ENCODE measurements around the gene ENTR1. TPM values are rescaled to one million over a fixed set of nuclear protein-coding genes. Genes with fewer than 3 reads are reported as not detected.

ENTR1 gene
- total and polyA plus RNA-seq, 10 of the 15 experiments (the other 5 are each of a cell fraction or from before 2014, with no cell fraction given), result 8.2 to 96.4 (median 41.1) TPM

- in situ Hi-C loops (cut with MboI), result no loop called here
- Histone ChIP-seq H3K79me2 (ENCODE audit: control insufficient read depth, insufficient read depth, low read length) (no peaks in the 10 kb centered on the region), H3K27ac (ENCODE audit: control insufficient read depth, insufficient read depth) (no peak overlapping the region), H4K20me1 (ENCODE audit: control insufficient read depth, insufficient read depth) (no peaks in the 10 kb centered on the region), H3K9me3 (replicated peaks; ENCODE audit: control insufficient read depth, insufficient read depth, low read length) (no peaks in the 10 kb centered on the region; the same call in 2 of the 3 replicates), H3K9ac (ENCODE audit: control insufficient read depth, insufficient read depth, low read length) (no peak overlapping the region), H3K36me3 (ENCODE audit: control insufficient read depth in 2 of 2, insufficient read depth in 2 of 2, low read length in 1 of 2) (no peaks in the 10 kb centered on the region), H3K4me2 (ENCODE audit: control insufficient read depth, insufficient read depth) (peak overlapping the region; percentile 62), H3K4me1 (ENCODE audit: control insufficient read depth, insufficient read depth, low read length) (peaks cover 10% of the 10 kb centered on the region), H3K27me3 (replicated peaks in 1 of 2; ENCODE audit: control insufficient read depth in 2 of 2, insufficient read depth in 2 of 2, low read length in 1 of 2) (no peaks in the 10 kb centered on the region), H2AFZ (ENCODE audit: control insufficient read depth, low read depth, low read length) (peak overlapping the region; percentile 60; the same call in 1 of the 2 replicates), H3K4me3 (peak overlapping the region; percentile 42; the same call in 1 of the 2 replicates)
- FAIRE-seq (no peak), DNase-seq (ENCODE audit: low read depth, low spot score) (no peak), ATAC-seq (no peak)
- ChIA-PET SMC1A (ENCODE audit: uncharacterized antibody, unreplicated experiment) (interaction anchor here (1.3 kb wide), 1 partner anchor 194 kb away, joined by 3 read pairs; no protein-coding TSS in a partner anchor), POLR2A (interaction anchor here (1.2 kb wide), 1 partner anchor 40 kb away, joined by 10 read pairs; no protein-coding TSS in a partner anchor), RAD21 (ENCODE audit: unreplicated experiment) (interaction anchor here (1.2 to 1.6 kb wide), 4 partner anchors 8 to 51 kb away, joined by 4 to 8 read pairs (median 6); no protein-coding TSS in a partner anchor), CTCF (interaction anchor here (1.2 to 1.6 kb wide), 5 partner anchors 9 to 79 kb away, joined by 3 to 10 read pairs (median 5); no protein-coding TSS in a partner anchor)
- TSS peak; percentile 82 for BruUV-seq (replicated peaks)
- WGBS (ENCODE audit: insufficient coverage, insufficient replicate concordance, low lambda C conversion rate, missing lambda C conversion rate), result 62% methylated on average over 30 of the region's 54 CpGs
- no peak for TF ChIP-seq FOXM1 (IDR thresholded peaks at IDR 0.05; ENCODE audit: low read depth, low read length)
- TF ChIP-seq WRNIP1 (IDR thresholded peaks at IDR 0.05; ENCODE audit: borderline replicate concordance, low read depth, low read length), result no peak
- 0 out of 2 replicates have a peak, but pooled peaks have one; percentile 5 for TF ChIP-seq CBX5 (IDR thresholded peaks at IDR 0.05; ENCODE audit: low read depth)
- TF ChIP-seq ZNF207 (IDR thresholded peaks at IDR 0.05; ENCODE audit: borderline replicate concordance), result 0 out of 2 replicates have a peak, but pooled peaks have one; percentile 10
- no peak for TF ChIP-seq REST (IDR thresholded peaks at IDR 0.05; ENCODE audit: low read depth, low read length)
- TF ChIP-seq SP1 (IDR thresholded peaks at IDR 0.05; ENCODE audit: low read depth, low read length), result no peak
- intact Hi-C loops (cut with micrococcal nuclease; ENCODE audit: unreplicated experiment), result no loop called here
Measured at GRCh38 chr9:136363949-136364748, 46.3 kb downstream of the ENTR1 start.

Measured in GM12878 (cell line).